GM18517 (cell line): ENCODE data around the gene LEMD1.
"Not testable (repeated sequence)": the region's sequence is repeated elsewhere in the genome, so short reads cannot be mapped to it uniquely, and the experiment has no call there.

ENCODE experiments used
- ATAC-seq: cut with Tn5 transposase; IDR thresholded peaks from one replicate; pipeline ENCODE4 v1.9.1; 2021; ENCODE audit warnings: mild to moderate bottlenecking, moderate library complexity; ENCODE audit not compliant: unreplicated experiment

The LEMD1 gene

DNA sequence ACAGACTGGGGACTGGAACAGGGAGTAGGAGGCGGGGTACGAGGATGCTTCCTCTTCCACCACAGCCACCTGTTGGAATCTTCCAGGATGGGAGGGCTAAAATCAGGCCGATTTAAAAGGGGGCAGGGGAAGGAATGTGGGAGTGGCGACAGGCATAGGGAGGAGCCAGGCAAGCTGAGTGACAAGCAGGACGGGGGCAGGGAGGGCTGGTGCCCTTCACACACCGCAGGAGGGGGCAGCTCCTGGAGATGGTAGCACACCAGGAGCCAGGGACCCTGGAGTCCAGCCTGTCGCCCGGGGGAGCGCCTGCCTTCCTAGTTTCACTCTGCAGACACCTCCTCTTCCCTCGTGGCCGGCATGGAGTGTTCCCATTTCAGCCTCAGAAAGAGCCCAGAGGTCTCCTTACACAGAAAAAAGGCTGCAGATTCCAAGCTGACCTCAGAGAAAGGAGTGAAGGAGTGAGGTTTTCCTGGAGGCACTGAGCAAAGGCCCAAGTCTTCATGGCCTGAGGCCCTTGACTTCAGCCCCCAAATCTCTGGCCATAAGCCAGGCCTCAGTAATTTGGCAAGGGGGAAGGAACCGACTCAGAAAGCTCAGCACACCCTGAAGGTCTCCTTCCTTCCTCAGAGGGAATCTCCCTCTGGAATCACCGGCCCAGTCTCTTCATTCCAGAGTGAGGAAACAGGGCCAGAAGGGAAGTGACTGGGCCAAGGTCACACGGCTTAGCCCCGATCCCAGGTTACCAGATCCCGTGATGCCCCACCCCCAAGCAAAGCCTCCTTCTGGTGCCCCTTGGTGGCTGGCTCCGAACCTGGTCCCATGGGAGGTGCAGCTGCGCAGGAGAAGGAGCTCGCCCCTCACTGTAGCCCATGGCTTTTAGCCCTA lies 25.8 kb upstream of the LEMD1 start:
- no peak for ATAC-seq

DNA sequence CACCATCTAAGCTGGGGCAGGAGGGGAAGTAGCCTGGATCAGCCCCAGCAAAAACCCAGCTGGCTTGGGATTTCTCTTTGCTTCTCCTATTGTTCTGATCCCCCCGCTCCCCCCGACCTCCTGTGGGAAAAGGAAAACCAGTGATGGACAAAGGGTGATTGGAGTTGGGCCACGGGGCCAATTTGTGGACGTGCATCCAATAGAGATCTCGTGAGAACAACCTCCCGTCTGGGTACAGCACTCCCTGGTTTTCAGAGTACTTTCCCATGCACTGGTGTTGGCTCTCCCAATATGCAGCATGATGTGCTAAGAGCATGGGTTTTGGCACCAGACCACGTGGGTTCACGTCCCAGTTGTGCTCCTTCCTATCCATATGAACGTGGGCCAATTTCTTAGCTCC lies 25.0 kb upstream of the LEMD1 start:
- no peak for ATAC-seq

DNA sequence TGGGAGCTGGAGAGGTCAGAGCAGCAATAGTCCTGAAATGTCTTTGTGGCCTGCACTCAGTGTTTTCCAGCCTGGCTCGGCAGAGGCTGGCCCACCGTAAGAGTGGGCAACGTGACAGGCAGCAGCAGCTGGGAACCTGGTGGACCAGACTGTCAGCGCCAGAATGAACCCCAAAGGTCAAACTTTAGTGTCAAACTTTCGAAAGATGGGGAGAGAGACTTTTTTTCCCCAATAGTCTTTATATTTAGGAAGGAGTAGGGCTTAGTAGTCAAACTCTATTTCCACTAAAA lies 23.7 kb upstream of the LEMD1 start:
- no peak for ATAC-seq

DNA sequence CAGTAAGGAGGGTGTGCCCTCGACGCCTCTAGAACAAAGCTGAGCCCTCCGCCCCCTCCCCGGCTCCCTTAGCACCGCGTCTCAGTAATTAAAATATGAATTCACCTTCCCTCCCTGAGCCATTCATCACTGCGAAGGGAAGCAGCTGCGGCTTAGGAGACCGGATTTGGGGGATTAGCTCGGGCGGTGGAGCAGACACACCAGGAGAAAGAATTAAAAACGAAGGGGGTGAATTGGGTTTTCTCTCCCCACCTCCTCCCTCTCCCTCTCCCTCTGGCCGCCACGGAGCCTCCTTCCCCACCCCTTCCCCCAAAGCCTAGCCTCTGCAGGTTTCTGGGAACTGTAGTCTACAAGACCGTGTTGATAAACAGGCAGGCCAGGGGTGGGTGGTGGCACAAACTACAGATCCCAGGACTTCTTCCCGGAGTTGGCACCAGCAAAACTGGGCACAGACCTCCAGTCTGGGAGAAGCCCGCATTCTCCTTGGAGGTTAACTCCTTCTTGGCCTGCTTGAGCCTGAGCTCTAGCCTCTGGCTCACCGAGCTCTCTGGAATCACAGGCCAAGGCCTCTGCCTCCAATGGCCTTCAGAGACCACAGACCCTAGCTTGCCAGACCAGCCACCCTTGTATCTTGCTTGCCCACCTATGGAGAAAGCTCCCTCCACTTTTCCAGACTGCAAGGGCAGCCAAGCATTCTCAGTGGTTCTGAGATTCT lies 23.2 kb upstream of the LEMD1 start:
- ATAC-seq: no peak

DNA sequence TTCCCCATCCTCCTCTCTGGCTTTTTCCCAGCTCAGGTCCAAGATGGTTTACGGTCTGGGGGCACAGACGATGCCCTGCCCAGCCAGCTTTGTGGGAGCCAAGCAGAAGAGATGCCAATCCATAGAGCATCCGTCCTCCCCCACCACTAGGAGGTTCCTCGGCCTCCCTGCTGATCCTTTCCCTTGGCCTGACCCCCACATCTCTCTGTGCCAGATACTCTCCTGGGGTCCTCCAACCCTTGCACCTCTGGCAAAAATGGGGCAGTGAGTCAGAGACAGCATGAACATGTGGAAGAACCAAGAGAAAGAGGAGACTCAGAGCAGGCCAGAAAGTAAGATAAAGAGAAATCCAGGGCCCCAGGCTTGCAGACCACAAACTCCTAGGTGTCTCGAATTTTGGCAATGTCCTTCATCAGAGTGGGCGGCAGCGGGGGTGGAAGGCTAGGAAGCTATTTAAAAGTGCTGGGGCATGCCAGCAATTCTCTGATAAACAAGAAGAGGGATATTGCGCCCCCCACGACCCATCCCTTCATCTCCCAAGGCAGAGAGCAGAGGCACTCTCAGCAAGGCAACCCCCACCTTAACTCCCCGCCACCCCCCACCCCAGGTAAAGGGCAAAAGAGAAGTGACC lies 22.6 kb upstream of the LEMD1 start:
- no peak for ATAC-seq

DNA sequence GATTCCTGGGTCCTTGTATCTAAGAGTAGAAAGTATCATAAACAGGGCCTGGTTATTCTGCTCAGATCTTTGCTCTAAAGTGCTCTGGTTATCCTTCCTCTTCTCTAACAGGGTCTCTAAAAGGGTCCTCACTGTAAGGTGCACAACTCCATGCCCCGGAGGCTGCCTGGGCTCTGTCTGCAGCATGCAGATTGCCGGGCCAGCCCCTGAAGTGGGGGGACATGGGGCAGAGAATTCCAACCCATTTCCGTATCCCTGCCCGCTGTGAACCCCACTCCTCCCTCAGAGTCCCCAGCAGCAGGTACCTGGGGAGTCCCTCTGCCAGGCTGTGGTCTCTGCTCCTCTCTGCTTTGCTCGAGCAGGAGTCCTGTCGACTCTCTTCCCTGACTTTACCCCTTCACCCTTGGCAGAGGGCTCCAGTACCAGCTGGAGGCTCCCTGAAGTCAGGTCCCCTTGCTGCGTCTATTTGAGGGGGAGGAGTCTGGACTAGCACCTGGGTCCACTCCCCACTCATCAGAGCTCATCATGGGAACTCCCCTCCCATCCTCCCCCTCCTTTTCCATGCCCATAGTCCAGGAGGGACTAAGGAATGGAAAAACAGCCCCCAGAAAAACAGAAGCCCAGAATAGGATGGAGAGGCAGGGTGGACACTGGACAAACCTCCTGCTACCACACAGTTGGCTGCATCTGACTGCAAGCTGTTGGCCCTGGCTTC lies 21.9 kb upstream of the LEMD1 start:
- ATAC-seq: no peak

DNA sequence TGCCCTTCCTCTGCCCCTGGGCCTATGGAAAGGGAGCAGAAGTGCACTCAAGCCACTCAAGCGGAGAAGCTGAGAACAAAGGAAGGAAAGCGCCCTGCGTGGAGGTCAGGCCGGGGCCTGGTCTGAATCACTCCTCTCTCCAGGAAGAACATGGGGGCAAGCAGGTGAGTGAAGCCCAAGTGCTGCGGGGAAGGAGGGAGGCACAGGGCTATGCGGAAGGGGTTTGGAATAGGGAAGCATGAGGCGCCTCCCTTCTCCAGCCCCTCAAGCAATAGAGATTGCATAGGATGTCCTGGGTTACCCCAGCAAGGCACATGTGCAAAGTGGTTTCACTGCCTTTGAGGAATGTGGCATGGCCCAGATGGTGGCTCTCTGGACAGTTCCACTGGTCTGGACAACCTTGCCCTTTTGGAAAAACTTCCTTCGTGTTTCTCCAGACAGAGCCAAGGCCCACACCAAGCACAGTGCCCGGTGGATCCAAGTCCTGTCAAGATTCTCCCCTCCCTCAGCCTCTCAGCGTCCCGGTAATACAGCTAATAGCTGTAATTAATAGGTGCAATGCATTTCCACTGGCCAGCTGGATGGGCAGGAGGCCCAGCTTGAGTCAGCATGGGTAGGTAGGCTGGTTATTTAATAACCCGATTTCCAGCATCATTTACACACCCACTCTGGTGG lies 20.3 kb upstream of the LEMD1 start:
- no peak for ATAC-seq

DNA sequence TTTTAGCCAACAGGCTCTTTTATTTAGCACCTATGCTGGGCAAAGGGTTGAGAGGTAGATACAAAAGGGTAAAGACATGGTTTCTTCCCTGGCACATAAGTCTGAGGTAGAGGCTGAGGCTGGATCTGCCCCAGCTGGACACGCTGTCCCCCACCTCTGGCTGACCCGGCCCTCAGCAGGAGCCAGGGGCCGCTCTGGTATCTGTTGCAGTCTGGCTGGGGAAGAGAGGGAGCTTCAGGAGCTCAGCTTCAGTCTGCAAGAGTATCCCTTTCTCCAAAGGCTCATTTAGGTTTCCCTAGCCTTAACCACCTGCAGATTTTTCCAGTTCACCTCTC lies 19.8 kb upstream of the LEMD1 start:
- ATAC-seq: no peak

DNA sequence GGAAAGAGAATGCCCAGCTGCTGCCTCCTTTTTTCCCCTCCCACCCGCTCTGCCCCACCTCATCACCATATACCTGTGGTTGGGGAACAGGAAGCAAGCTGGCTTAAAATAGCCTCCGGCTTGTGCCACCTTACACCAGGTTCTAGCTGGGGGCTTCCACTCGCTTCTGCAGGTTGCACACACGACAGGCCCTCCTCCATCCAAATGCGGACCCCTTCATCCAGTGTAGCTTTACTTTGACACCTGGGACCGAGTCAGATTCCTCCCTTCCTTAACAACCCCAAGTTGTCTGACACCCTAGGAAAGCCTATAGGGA lies 19.4 kb upstream of the LEMD1 start:
- ATAC-seq: no peak

DNA sequence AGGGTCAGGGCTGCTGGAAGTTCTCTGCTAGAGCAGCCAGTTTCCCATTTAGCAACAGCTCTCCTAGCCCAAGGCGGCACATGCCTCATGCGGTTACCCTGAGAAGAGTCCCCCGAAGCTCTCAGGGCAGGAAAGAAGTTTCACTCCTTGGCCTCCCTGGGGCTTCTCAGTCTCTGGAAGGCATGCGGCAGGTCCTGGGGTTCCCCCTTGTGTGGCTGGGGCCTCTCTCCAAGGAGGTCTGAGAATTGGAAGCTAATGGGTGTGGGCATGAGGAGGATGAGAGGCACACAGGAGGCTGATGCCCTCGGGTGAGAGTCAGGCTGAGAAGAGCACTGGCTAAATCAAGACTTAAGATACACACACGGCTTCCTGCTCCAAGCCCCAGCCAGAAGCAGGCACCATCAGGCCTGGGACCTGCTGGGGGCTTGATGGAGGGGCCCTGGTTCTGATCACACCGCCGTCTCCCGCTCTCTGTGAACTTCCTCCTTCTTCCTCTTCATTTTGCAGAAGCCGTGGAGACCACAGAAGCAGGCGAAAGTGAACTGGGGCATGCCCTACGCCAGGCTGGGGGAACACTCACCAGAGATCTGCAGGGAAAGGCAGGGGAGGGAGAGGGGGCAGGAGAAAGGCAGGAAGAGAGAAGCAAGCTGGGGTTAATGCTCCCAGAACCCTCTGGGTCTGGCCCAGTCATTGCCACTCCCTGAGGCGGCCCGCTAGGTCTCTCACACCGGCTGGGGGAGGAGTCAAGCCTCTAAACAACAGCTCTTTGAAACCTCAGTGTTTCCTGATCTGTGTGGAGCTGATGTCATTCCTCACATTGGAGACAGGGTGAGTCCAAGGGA lies 18.8 kb upstream of the LEMD1 start:
- ATAC-seq: no peak

DNA sequence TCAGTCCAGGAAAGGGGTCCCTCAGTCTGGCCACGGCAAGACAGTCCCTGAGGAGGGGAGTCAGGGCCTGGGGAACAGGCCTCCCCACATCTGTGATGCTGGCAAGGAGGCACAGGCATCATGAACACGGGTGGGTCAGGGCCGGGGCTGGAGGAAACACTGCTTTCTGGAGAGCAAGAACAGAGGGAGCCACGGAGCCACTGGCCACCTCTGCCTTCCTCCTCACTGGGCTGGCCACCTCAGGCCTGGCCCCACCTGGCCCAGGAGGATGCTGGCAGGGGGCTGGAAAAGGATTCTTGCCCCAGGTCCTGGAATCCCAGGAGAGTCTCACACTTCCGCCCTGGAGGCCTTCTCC lies 18.2 kb upstream of the LEMD1 start:
- no peak for ATAC-seq

DNA sequence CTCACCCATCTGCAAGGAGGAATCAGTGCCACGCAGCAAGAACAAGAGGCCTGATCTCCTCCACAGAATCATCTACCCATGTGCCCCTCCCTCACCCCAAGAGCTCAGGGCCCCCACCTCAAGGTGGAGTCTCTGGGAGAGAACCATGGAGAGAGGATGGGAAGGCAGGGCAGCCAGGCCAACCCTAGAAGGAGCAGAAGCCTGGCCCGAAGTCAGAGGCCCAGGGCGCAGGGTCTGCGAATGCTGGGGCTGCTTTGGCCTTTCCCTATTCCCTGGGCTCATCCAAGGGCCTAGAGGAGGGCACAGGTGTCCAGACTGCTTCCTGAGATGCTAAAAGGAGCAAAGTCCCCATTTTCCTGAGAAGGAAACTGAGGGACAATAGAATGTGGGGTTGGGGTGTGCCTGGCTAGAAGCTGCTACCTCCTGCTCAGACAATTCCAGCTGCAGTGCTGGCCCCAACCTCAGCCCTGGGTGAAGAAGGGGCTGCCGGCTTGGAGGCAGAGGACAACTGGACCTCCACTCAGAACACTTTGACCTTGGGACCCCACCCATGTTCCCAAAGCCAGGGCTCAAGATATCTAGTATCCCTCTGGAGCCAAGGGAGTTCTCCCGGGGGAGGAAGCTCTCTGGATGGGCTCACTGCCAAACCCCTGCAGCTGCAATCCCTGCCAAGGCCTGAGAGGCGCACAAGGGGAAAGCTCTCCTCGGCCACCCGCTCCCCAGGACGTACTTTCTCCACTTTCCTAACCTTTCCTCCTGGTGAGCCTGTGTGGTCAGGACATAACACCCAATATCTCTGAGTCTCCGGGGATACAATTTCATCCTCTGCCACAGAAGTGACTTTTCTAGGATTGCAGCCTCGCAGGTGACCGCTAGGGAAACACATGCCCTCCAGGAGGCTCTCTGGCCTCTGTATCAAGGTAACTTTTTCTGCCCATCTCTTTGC lies 16.6 kb upstream of the LEMD1 start:
- ATAC-seq: no peak

DNA sequence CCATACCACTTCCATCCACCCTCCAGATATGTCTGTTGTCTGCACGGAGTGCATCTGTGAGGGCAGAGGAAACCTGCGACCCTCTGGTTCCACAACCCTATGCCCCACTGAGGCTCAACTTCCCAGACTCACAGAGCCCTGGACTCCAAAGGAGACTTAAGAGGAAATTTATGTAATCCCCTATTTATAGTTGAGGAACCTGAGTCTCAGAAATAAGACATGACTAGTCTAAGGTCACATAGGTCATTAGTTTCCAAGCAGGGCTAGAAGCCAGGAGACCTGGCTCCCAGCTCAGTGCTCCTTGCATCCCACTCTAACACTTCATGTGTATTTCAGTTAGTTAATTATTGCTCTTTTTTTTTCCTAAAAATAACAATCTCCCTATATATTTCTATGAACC lies 15.7 kb upstream of the LEMD1 start:
- no peak for ATAC-seq

DNA sequence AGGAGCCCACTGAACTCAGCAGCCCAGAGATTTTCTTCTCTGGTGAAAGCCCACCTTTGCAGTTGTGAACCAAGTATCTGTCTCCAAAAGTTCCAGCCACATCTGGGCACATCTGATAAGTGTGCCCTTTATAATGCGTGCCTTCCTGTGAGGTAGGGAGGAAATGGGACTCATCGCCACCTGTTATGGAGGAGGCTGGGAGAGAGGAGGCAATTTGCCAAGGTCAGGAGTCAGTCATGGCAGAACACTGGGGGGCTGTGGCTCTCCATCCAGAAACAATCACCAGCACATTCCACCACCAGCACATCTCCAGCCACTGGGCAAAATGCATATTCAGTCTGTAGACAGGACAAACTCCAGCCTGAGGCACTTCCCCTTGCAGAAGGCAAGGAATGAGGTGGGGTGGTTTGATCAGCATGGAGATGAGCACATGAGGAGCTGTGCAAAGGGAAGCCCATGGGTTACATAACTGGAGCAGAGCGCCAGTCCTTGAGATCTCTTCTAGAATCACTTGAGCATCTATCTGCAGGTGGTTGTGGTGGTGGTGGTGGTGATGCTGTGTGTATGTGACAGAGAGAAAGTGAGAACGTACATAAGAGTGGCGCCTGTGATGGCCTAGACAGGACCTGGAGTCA lies 15.0 kb upstream of the LEMD1 start:
- ATAC-seq: no peak

DNA sequence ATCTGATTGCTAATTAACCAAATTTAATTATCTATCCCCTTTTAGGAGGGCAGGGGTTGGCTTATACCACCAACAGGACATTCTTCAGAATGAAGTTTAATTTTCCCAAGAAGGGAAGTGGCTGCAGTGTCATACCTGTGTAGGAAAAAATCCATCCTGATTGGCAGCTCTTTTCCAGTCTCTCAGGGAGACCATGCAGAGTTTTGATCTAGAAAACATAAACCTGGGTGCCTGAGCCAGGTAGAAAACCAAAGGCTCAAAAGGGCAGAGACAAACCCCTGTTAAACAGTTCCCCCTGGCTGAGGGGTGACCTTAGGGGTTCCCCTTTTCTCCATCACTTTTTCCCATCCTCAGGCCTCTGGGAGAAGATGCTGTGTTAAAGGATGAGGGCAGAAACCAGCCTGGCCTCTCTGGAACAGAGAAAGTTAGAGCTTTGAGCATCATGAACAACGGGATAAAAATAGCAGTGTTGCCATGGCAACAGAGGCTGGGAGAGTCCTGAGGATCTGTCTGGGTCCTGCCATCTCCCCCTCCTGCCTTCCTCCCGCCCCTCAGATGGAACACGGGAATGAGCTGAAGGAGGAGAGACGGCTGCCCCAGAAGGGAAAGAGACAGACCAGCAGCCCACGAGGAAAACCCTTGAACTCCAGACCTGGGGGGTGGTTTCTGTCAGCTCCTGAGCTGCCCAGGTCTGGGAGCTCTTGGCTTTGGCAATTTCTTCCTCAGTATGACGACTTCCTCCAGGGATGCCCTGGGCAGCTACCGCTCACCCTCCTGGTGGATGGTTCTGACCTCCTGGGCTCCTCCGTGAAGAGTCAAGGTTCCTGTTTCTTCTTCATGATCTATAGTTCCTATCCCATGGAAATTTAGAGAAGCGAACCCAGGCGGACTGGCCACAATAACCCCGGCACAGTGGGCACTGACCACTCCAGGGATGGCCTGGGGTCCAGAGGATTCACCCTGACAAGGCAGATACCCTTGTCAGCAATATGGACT lies 14.0 kb upstream of the LEMD1 start:
- no peak for ATAC-seq

DNA sequence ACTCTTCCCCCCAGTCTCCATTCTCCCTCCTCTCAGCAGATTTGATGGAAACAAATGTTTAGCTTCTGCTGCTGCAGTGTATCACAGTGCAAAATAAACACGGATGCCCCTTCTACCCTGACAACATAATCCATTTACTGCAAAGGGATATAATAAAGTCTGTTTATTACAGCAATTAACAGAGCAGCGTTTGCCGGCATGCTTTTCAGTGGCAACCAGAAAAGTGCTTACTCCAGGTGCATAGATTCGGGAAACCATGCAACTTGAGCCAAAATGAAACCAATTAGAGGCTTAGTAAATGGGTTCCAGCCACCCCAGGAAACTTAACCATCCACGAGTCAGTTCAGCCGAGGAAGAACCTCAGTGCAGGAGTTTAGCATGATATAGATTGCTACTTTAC lies 12.9 kb upstream of the LEMD1 start:
- no peak for ATAC-seq

DNA sequence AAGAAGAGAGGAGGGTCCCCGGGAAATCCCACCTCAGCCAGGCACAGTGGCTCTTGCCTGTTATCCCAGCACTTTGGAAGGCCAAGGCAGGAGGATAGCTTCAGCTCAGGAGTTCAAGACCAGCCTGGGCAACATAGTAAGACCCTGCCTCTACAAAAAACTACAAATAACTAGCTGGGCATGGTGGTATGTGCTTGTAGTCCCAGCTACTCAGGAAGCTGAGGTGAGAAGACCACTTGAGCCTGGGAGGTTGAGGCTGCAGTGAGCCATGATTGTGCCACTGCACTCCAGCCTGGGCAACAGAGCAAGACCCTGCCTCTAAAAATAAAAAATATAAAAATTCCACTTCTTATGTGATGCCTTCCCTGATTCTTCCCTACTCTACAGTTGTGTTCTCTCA lies 10.8 kb upstream of the LEMD1 start:
- not testable (repeated sequence) for ATAC-seq

DNA sequence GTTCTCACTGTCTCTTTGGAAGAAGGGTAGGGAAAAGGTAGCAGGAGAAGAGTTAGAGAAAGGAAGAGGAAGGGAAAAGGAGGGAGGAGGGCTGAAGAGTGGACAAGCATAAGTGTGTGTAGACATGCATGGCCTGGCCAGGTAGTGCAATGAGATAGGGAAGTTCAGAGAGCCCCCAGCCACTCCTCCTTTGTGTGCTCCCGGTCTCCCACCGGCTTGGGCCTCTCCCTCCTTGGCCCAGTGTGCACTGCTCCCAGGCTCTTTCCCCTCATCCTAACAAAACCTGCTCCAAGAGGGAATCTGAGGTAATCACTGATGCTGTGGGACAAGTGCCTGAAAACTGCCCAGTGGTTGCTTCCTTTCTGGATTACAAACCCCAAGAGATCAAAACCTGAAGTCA lies 10.3 kb upstream of the LEMD1 start:
- no peak for ATAC-seq
